Measurements from ENCODE around the gene MLF2.
"Not testable (repeated sequence)": the region's sequence is repeated elsewhere in the genome, so short reads cannot be mapped to it uniquely, and the experiment has no call there.

MLF2 gene

DNA sequence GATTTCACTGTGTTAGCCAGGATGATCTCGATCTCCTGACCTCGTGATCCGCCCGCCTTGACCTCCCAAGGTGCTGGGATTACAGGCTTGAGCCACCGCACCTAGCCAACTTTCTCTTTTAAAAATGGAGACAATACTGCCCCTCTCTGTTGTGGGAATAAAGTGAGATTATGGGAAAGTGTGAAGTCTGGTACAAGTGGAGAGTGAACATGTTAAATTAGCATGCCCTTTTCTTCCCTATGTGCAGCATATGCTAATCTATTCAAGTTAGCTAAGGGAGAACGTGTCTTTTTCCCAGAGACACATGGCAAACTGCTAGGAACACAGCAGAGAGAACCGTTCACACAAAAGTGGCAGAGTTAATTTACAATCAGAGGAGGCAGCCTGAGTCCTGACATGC is 27.6 kb downstream of the MLF2 start:
- DNase-seq, result no peak

- DNase-seq, result peak; percentile 25
Measured at GRCh38 chr12:6724409-6724797, 28.5 kb downstream of the MLF2 start.

DNA sequence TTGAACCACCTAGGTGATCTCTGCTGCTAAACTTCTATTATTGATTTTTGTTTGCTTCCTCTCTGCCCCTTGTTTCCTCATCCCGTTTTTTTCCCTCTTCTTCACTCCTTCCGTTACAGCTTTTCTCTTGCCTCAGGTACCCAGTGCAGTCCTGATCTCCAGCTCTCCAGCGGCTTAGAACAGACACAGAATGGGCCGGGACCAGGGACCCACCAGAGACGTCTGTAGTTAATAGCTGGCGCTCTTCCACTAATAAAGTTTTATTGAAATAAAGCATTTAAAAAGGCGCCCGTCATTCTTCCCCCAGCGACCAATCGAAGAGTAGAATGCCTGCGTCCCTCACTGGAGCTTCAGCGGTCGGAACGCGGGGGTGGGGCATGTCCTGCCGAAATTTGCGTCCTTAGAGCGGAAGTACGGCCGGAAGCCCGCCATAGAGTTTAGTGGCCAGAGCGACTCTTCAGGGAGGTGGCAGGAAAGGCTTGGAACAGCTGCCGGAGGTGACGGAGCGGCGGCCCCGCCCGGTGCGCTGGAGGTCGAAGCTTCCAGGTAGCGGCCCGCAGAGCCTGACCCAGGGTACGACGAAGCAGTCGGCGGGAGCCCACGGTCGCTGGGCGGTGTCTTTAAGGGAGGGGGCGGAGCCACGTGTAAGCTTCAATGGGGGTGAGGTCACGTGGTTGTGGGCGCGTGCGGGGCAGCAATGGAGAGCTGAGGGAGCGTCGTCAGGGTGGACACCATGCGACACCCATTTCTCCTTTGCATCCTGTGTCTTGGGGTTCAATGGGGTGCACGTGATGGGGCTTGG is 29.1 kb downstream of the MLF2 start, which contains the start of gene COPS7A:
COPS7A (plus strand) TSS at position 440 of the 802 bp plus-strand sequence. CDS start 611 bp downstream, outside the sequence.
- DNase-seq, result peak; percentile 96

GRCh38 chr12:6722863-6723262 is 30.1 kb downstream of the MLF2 start:
- no peak for DNase-seq

- no peak for DNase-seq
Measured at GRCh38 chr12:6716874-6717437, 36.0 kb downstream of the MLF2 start.

DNA sequence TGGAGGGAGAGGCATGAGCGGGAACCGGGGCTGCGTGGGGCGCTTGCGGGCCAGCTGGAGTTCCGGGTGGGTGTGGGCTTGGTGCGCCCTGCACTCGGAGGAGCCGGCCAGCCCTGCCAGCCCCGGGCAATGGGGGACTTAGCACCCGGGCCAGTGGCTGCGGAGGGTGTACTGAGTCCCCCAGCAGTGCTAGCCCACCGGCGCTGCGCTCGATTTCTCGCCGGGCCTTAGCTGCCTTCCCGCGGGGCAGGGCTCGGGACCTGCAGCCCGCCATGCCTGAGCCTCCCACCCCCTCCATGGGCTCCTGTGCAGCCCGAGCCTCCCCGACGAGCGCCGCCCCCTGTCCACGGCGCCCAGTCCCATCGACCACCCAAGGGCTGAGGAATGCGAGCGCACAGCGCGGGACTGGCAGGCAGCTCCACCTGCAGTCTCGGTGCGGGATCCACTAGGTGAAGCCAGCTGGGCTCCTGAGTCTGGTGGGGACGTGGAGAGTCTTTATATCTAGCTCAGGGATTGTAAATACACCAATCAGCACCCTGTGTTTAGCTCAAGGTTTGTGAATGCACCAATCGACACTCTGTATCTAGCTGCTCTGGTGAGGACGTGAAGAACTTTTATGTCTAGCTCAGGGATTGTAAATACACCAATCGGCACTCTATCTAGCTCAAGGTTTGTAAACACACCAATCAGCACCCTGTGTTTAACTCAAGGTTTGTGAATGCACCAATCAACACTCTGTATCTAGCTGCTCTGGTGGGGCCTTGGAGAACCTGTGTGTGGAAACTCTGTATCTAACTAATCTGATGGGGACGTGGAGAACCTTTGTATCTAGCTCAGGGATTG is 36.7 kb downstream of the MLF2 start:
- not testable (repeated sequence) for DNase-seq

GRCh38 chr12:6708960-6709394 is 44.0 kb downstream of the MLF2 start:
- no peak for DNase-seq

DNA sequence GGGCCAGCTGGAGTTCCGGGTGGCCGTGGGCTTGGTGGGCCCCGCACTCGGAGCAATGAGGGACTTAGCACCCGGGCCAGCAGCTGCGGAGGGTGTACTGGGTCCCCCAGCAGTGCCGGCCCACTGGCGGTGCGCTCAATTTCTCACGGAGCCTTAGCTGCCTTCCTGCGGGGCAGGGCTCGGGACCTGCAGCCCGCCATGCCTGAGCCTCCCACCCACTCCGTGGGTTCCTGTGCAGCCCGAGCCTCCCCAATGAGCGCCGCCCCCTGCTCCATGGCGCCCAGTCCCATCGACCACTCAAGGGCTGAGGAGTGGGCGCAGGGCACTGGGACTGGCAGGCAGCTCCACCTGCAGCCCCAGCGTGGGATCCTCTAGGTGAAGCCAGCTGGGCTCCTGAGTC is 44.6 kb downstream of the MLF2 start:
- not testable (repeated sequence) for DNase-seq

GRCh38 chr12:6703631-6704030 is 49.3 kb downstream of the MLF2 start:
- DNase-seq, result no peak

GRCh38 chr12:6701078-6701768 is 51.7 kb downstream of the MLF2 start:
- DNase-seq, result no peak

DNA sequence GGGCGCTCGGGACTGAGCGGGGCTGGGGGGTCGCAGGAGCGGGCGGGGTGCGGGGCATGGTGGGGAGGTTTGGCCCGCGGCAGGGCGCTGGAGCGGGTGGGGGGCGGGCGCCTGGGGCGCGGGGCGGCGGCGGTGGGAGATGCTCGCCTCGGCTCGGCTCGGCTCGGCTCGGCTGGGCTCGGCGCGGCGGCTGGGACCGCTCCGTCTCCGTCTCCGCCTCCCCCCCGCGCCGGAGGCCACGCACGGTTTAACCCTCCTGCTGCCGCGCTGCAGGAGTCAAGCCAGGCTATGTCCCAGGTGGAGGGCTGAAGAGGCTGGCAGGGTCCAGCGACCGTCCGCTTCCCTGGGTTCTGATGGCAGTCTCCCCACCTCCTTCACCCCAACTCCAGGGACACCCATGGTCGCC is 52.3 kb downstream of the MLF2 start, which contains the start of gene PIANP:
PIANP (minus strand) TSS at position 170 of the 406 bp plus-strand sequence. CDS start 2,754 bp downstream, outside the sequence.
- DNase-seq, result peak; percentile 47

GRCh38 chr12:6699989-6700645 is 52.8 kb downstream of the MLF2 start:
- DNase-seq, result no peak

- no peak for DNase-seq
Measured at GRCh38 chr12:6699259-6699988, 53.5 kb downstream of the MLF2 start.

DNA sequence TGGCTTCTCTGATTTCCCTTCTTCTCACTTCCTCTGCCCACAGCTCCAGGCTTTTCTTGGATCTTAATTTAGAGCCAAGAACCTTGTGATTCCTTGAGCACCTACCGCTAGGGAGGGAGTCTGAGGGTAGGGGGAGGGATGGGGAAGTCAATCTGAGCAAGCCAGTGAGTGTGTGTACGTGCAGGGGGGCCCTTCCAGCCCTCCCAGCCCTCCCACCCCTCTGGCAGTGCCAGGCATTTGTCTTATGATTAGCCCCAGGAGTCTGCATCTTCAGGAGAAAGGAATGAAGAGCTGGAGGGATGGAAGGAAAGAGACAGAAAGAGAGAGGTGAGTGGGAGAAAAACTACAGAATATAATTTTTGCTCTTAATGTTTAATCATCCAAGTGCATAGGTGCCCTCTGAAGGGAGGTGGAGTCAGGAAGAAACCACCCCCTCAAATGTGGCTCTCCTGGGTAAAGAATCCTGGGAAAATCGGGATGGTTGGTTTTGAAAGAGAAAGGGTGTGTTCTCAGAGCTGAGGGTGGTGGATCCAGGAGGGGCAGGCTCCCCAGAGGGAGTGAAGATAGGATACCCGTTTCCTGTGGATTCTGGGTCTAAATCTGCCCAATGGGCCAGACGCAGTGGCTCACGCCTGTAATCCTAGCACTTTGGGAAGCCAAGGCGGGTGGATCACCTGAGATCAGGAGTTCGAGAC is 54.4 kb downstream of the MLF2 start:
- no peak for DNase-seq
